Gastroesophageal sphincter (tissue), 4 donors: Measurements from ENCODE around the gene GUCY1A1. TPM values are rescaled to one million over a fixed set of nuclear protein-coding genes. Genes with fewer than 3 reads are reported as not detected.

Experiments used
- ATAC-seq: fragments of 150-250 bp; one replicate; pipeline ENCODE4 v1.9.1; 2016; ENCODE audit warnings: mild to moderate bottlenecking, moderate library complexity
- H3K27ac ChIP-seq, 4 donors: fragments of 200-600 bp; sonication (generic) in 3 of 4; 1 replicate in 3 of 4; 2 replicates in 1 of 4; pipeline ENCODE4 v1.5.1; 2016 to 2019
- H3K27me3 ChIP-seq: fragments of 200-600 bp; sonication (generic); one replicate; pipeline ENCODE4 v1.5.1; 2019
- H3K36me3 ChIP-seq, 2 donors: fragments of 200-600 bp; sonication (generic); one replicate each; pipeline ENCODE4 v1.5.1; 2019; ENCODE audit warnings: control low read depth in 1 of 2
- H3K4me1 ChIP-seq, 3 donors: fragments of 200-600 bp; sonication (generic); 1 replicate in 2 of 3; 2 replicates in 1 of 3; pipeline ENCODE4 v1.5.1; 2016 to 2019; ENCODE audit warnings: control low read depth in 2 of 3
- H3K4me3 ChIP-seq, 2 donors: fragments of 200-600 bp; sonication (generic); one replicate each; pipeline ENCODE4 v1.5.1; 2019; ENCODE audit warnings: mild to moderate bottlenecking in 1 of 2, moderate library complexity in 1 of 2
- H3K9me3 ChIP-seq, 3 donors: fragments of 200-600 bp; sonication (generic); one replicate each; pipeline ENCODE4 v1.5.1; 2017 to 2019; ENCODE audit warnings: control low read depth in 2 of 3
- CTCF ChIP-seq, 4 experiments: fragments of 200-600 bp in 2 of 4; fragments of 450-650 bp in 2 of 4; sonication (generic) in 1 of 4; IDR thresholded peaks; one replicate each; pipeline ENCODE4 v1.5.1; 2017 to 2019; ENCODE audit warnings: antibody characterized with exemption in 4 of 4, mild to moderate bottlenecking in 2 of 4, moderate library complexity in 2 of 4
- EP300 ChIP-seq: sonication (generic); formaldehyde crosslinking; IDR thresholded peaks from one replicate; pipeline ENCODE4 v1.6.1; 2017; ENCODE audit warnings: antibody characterized with exemption, mild to moderate bottlenecking
- POLR2A ChIP-seq, 2 donors: fragments of 450-650 bp; IDR thresholded peaks; one replicate each; pipeline ENCODE4 v1.6.1; 2017; ENCODE audit warnings: antibody characterized with exemption in 2 of 2, mild to moderate bottlenecking in 2 of 2, moderate library complexity in 1 of 2
- POLR2AphosphoS5 ChIP-seq: sonication (generic); formaldehyde crosslinking; IDR thresholded peaks from one replicate; pipeline ENCODE4 v1.6.1; 2017; ENCODE audit warnings: antibody characterized with exemption
- WGBS, 2 donors: methylation state at CpG; one replicate each; pipeline ENCODE4 v1.1.5; 2018; ENCODE audit warnings: low coverage in 1 of 2; 5-methylcytosine and 5-hydroxymethylcytosine counted together
- total RNA-seq, 4 donors: library from RNA; depleted of rRNA; stranded (reverse); fragments of >200 nt; gene quantifications; one replicate each; pipeline ENCODE4 v1.1.0, GENCODE V29; 2016

The GUCY1A1 gene
- total RNA-seq, 4 donors from 2014 or later, result 69.4 to 196 (median 144) TPM

DNA sequence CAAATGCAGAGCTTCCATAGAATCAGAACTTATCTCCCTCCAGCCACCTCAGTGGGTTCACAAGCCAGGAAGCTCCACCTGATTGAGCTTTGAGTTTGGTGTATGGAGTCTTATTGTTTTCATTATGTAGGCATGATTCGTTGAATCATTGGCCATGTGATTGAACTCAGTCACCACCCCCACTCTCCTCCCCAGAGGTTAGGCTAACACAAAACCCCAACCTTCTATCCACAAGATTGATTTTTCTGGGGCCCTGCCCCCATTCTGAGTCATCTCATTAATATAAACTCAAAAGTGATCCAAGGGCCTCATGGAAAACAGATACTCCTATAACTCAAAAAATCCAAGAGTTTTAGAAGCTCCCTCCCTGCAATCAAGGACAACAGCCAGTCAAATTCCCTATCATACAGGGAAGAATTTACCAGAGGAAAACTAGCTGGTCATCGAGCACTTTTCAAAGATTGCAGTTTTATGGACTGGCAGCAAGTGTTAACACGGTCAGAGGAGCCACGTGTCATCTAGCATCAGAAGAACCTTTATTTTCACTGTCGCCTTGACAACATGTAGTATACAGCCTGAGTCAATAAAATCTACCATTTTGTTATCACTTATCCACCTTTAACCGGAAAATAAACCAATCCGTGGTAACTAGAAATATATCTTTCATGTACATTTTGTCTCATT lies 56.3 kb downstream of the GUCY1A1 start:
- peaks cover 0 to 19% of the 10 kb centered on the region in 2 donors for H3K36me3 ChIP-seq
- no peaks in the 10 kb centered on the region for H3K27me3 ChIP-seq
- WGBS, 2 donors, result 84 to 96% methylated on average over 6 to 7 of the region's 7 CpGs
- H3K9me3 ChIP-seq, result no peaks in the 10 kb centered on the region
- no peak for ATAC-seq
- H3K27ac ChIP-seq, result no peak overlapping the region
- peaks cover 0 to 6% (median 0%) of the 10 kb centered on the region in 3 donors for H3K4me1 ChIP-seq
- TF ChIP-seq EP300, result no peak
- no peak for TF ChIP-seq POLR2AphosphoS5
- TF ChIP-seq CTCF (IDR thresholded peaks at IDR 0.05), result no peak
- no peak for TF ChIP-seq POLR2A (IDR thresholded peaks at IDR 0.05)
- no peak overlapping the region for H3K4me3 ChIP-seq

DNA sequence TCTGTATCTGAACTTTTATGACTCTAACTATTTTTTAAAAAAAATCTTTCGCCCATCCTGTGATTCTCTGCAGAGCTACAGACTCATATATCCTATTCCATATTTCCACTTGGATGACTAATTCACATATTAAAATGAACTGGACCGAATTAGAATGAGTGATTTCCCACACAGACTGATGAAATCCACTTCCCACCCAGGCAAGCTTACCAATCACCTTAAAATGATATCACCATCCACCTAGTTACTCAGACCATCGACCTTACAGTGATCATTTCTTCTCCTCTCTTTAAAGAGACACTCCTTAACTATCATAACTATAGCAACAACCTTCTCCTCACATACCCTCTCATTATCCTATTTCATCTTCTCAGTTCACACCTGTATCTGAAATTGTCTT lies 58.1 kb downstream of the GUCY1A1 start:
- ATAC-seq, result no peak
- no peak overlapping the region for H3K4me3 ChIP-seq
- TF ChIP-seq EP300 (no peak), POLR2AphosphoS5 (peak; percentile 29)
- H3K36me3 ChIP-seq, result peaks cover 0 to 19% of the 10 kb centered on the region in 2 donors
- no peaks in the 10 kb centered on the region for H3K4me1 ChIP-seq
- WGBS, 2 donors, result 61 to 76% methylated on average over 3 of the region's 3 CpGs
- no peaks in the 10 kb centered on the region for H3K9me3 ChIP-seq
- H3K27ac ChIP-seq, result no peak overlapping the region
- no peaks in the 10 kb centered on the region for H3K27me3 ChIP-seq

GRCh38 chr4:155734065-155734464 lies 67.4 kb downstream of the GUCY1A1 start:
- 54 to 71% methylated on average over 2 to 3 of the region's 3 CpGs for WGBS, 2 donors

DNA sequence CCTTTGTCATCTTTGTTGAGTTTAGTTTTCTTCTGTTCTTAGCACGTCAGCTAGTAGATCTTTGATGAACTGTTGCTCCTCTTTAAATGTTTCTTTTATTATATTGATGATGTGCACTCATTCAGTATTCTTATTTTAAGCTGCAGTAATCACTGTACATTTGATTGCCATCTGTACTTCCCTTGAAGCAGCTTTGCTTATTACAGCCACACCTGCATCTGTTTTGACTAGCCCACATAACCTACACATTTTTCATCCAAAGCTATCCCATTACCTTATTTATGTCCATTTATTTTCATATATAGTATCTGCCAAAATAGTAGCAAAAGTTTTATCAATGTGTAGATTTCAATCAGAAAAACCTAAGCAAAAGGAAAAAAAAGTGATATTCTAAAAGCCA lies 68.3 kb downstream of the GUCY1A1 start:
- 25 to 35% methylated on average over 1 of the region's 1 CpG for WGBS, 2 donors
- no peaks in the 10 kb centered on the region for H3K9me3 ChIP-seq
- no peak overlapping the region for H3K4me3 ChIP-seq
- H3K27ac ChIP-seq, result peak overlapping the region in 1 of 4 donors; percentile 36
- H3K36me3 ChIP-seq, result no peaks in the 10 kb centered on the region
- no peak for TF ChIP-seq POLR2A (IDR thresholded peaks at IDR 0.05)
- no peak for TF ChIP-seq EP300
- TF ChIP-seq CTCF (IDR thresholded peaks at IDR 0.05), result no peak
- no peak for TF ChIP-seq POLR2AphosphoS5
- H3K27me3 ChIP-seq, result no peaks in the 10 kb centered on the region
- peaks cover 0 to 30% (median 0%) of the 10 kb centered on the region in 3 donors for H3K4me1 ChIP-seq
- no peak for ATAC-seq

More at GRCh38 chr4:155734065-155734464, 67.4 kb downstream of the GUCY1A1 start:
- TF ChIP-seq CTCF (IDR thresholded peaks at IDR 0.05) (no peak), POLR2AphosphoS5 (no peak), POLR2A (IDR thresholded peaks at IDR 0.05) (no peak), EP300 (no peak)
- peaks cover 0 to 30% (median 0%) of the 10 kb centered on the region in 3 donors for H3K4me1 ChIP-seq
- H3K4me3 ChIP-seq, result no peak overlapping the region
- H3K27me3 ChIP-seq, result no peaks in the 10 kb centered on the region
- ATAC-seq, result no peak
- H3K36me3 ChIP-seq, result no peaks in the 10 kb centered on the region
- no peaks in the 10 kb centered on the region for H3K9me3 ChIP-seq
- H3K27ac ChIP-seq, result peak overlapping the region in 1 of 4 donors; percentile 36

DNA sequence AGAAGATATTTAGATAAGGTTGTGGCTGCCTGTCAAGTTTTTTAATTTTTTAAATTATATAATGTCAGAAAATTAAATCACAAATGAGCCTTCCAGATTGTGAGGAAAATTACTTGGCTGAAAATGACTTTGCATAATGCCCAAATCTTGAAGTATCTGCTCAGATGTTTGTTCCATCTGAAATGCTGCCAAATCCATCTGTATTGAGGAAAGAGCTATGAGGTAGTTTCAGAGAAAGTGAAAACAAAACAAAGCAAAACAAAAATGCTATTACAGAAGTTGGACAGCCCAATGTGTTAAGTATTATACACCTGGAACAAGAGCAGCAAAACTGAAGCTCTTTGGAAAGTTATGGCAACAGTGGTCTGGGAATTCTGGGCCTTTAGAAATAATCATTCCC lies 68.8 kb downstream of the GUCY1A1 start:
- no peaks in the 10 kb centered on the region for H3K9me3 ChIP-seq
- H3K4me1 ChIP-seq, result peaks cover 0 to 30% (median 0%) of the 10 kb centered on the region in 3 donors
- TF ChIP-seq EP300 (no peak), CTCF (IDR thresholded peaks at IDR 0.05) (no peak), POLR2AphosphoS5 (no peak), POLR2A (IDR thresholded peaks at IDR 0.05) (no peak)
- peak overlapping the region in 1 of 4 donors; percentile 36 for H3K27ac ChIP-seq
- H3K4me3 ChIP-seq, result no peak overlapping the region
- no peaks in the 10 kb centered on the region for H3K27me3 ChIP-seq
- no peak for ATAC-seq
- no peaks in the 10 kb centered on the region for H3K36me3 ChIP-seq
